Measurements from ENCODE around the gene HPCA.

- no peak for TF ChIP-seq CTCF (conservative IDR thresholded peaks at IDR 0.05; ENCODE audit: low read depth, low read length)
- no peak for TF ChIP-seq SMC3 (IDR thresholded peaks at IDR 0.05; ENCODE audit: low read depth, low read length)
These were observed 50.8 kb downstream of the HPCA start for GRCh38 chr1:32937061-32937460.

Data from IMR-90 (cell line).